ENCODE measurements around the gene TIGD2. TPM values are rescaled to one million over a fixed set of nuclear protein-coding genes. Genes with fewer than 3 reads are reported as not detected.

TIGD2 gene
- total and polyA plus RNA-seq, 2 of the 13 experiments (the other 11 are each of a cell fraction or from before 2014, with no cell fraction given), result 3.1 to 15.5 TPM

- TF ChIP-seq AKNA (CRISPR knock-in tag; IDR thresholded peaks at IDR 0.05; ENCODE audit: borderline replicate concordance), result no peak
- no peak for TF ChIP-seq HNF1A (IDR thresholded peaks at IDR 0.05; ENCODE audit: low read depth)
- TF ChIP-seq HNF1A (CRISPR knock-in tag; IDR thresholded peaks at IDR 0.05; ENCODE audit: borderline replicate concordance), result 0 out of 2 replicates have a peak, but pooled peaks have one; percentile 42
- 0 out of 2 replicates have a peak, but pooled peaks have one; percentile 50 for TF ChIP-seq SRF (IDR thresholded peaks at IDR 0.05; ENCODE audit: low read depth, low read length)
- TF ChIP-seq ZNF12 (CRISPR knock-in tag; IDR thresholded peaks at IDR 0.05), result peak; percentile 82
- peak; percentile 79; the same call in 1 of the 2 replicates for TF ChIP-seq FOXJ3 (CRISPR knock-in tag; IDR thresholded peaks at IDR 0.05; ENCODE audit: borderline replicate concordance)
- TF ChIP-seq GLMP (CRISPR knock-in tag; IDR thresholded peaks at IDR 0.05; ENCODE audit: borderline replicate concordance), result no peak
- 0 out of 2 replicates have a peak, but pooled peaks have one; percentile 44 for TF ChIP-seq ARNTL (CRISPR knock-in tag; IDR thresholded peaks at IDR 0.05)
- TF ChIP-seq ZBTB49 (CRISPR knock-in tag; IDR thresholded peaks at IDR 0.05; ENCODE audit: borderline replicate concordance), result 0 out of 2 replicates have a peak, but pooled peaks have one; percentile 64
- no peak for TF ChIP-seq FOXC1 (CRISPR knock-in tag; IDR thresholded peaks at IDR 0.05; ENCODE audit: borderline replicate concordance)
- TF ChIP-seq GABPA (IDR thresholded peaks at IDR 0.05; ENCODE audit: low read depth, low read length), result no peak
- peak; percentile 33; the same call in 1 of the 2 replicates for TF ChIP-seq GABPA (CRISPR knock-in tag; IDR thresholded peaks at IDR 0.05; ENCODE audit: low read depth)
- TF ChIP-seq SMC3 (IDR thresholded peaks at IDR 0.05; ENCODE audit: low read length), result peak; percentile 49; the same call in 1 of the 2 replicates
- no peak; the same call in 1 of the 2 replicates for TF ChIP-seq MYPOP (CRISPR knock-in tag; IDR thresholded peaks at IDR 0.05)
These were observed 665 bp downstream of the TIGD2 start (continued) for GRCh38 chr4:89111833-89112563.

All from HepG2 (cell line).